Lung (tissue), 12 donors: ENCODE results near the gene IFIT1. TPM values are rescaled to one million over a fixed set of nuclear protein-coding genes. Genes with fewer than 3 reads are reported as not detected.
A peak's percentile ranks its signal among the peaks of the same experiment; 100 is the strongest.

Experiments used
- ATAC-seq: fragments of 200-7000 bp; cut with Tn5 transposase; one replicate; pipeline ENCODE4 v1.9.1; 2020; ENCODE audit warnings: moderate number of reproducible peaks; ENCODE audit not compliant: insufficient read depth, low FRiP score
- DNase-seq, 3 donors: peaks; one replicate each; pipeline ENCODE4 v3.0.0-alpha.2; 2013 to 2017
- H3K27ac ChIP-seq, 2 donors: one replicate each; pipeline ENCODE4 v1.5.1; 2013; ENCODE audit warnings: mild to moderate bottlenecking in 2 of 2, moderate library complexity in 2 of 2, control low read depth in 1 of 2, inconsistent platforms in 1 of 2, low read depth in 1 of 2, low read length in 1 of 2
- H3K27me3 ChIP-seq, 3 donors: one replicate each; pipeline ENCODE4 v1.5.1; 2013; ENCODE audit warnings: low read length in 2 of 3; ENCODE audit not compliant: control insufficient read depth in 3 of 3, insufficient read depth in 3 of 3
- H3K36me3 ChIP-seq, 4 donors: one replicate each; pipeline ENCODE4 v1.5.1; 2013; ENCODE audit warnings: low read length in 4 of 4, mild to moderate bottlenecking in 1 of 4, moderate library complexity in 1 of 4; ENCODE audit not compliant: control insufficient read depth in 4 of 4, insufficient read depth in 4 of 4
- H3K4me1 ChIP-seq, 5 donors: one replicate each; pipeline ENCODE4 v1.5.1; 2013; ENCODE audit warnings: low read length in 5 of 5, mild to moderate bottlenecking in 2 of 5, moderate library complexity in 1 of 5; ENCODE audit not compliant: control insufficient read depth in 5 of 5, insufficient read depth in 5 of 5
- H3K4me3 ChIP-seq: one replicate; pipeline ENCODE4 v1.5.1; 2013; ENCODE audit warnings: mild to moderate bottlenecking, control low read depth, moderate library complexity
- H3K9ac ChIP-seq, 2 donors: one replicate each; pipeline ENCODE4 v1.5.1; 2013; ENCODE audit warnings: low read length in 2 of 2, control low read depth in 1 of 2; ENCODE audit not compliant: insufficient read depth in 1 of 2
- H3K9me3 ChIP-seq, 4 donors: one replicate each; pipeline ENCODE4 v1.5.1; 2013; ENCODE audit warnings: low read length in 3 of 4, mild to moderate bottlenecking in 1 of 4, moderate library complexity in 1 of 4; ENCODE audit not compliant: control insufficient read depth in 4 of 4, insufficient read depth in 3 of 4
- CTCF ChIP-seq: IDR thresholded peaks from 2 replicates; pipeline ENCODE4 v1.5.1; 2012; ENCODE audit warnings: mild to moderate bottlenecking; ENCODE audit errors: control extremely low read depth, extremely low read depth
- whole genome bisulfite sequencing, 2 donors: extraction: QIAGEN DNeasy Blood & Tissue Kit; methylation state at CpG; one replicate each; pipeline ENCODE4 v1.1.7; 2013; 5-methylcytosine and 5-hydroxymethylcytosine counted together
- polyA plus RNA-seq, 2 donors: library from polyadenylated mRNA; stranded (reverse); fragments of 200-250 nt; gene quantifications; one replicate each; pipeline ENCODE4 v1.2.1, GENCODE V29; 2013
- total RNA-seq, 2 donors: library from RNA; depleted of rRNA in 1 of 2; stranded (reverse); fragments of >200 nt in 1 of 2; gene quantifications; one replicate each; pipeline ENCODE4 v1.2.1, GENCODE V29; 2014 to 2021
- donor health status: control.
- donor health status: control.
- donor health status: Bipolar disorder and iron deficiency.
- donor health status: healthy.
- donor health status: DM: yes; HTN: yes; CAD: no.

The IFIT1 gene
- total and polyA plus RNA-seq, 4 donors = 11.1 to 17.7 (median 15.0) TPM

GRCh38 chr10:89427629-89428028, 35.2 kb downstream of the IFIT1 start:
- Histone ChIP-seq H3K9me3 (no peaks in the 10 kb centered on the region), H3K27ac (peak overlapping the region in 1 of 2 donors; percentile 28), H3K4me3 (no peak overlapping the region), H3K27me3 (no peaks in the 10 kb centered on the region), H3K4me1 (peaks cover 0 to 12% (median 0%) of the 10 kb centered on the region in 5 donors), H3K36me3 (no peaks in the 10 kb centered on the region), H3K9ac (no peak overlapping the region)
- 86 to 91% methylated on average over 4 of the region's 4 CpGs for WGBS, 2 donors
- TF ChIP-seq CTCF = no peak
- no peak for ATAC-seq
- no peak for DNase-seq

- Histone ChIP-seq H3K4me3 (no peak overlapping the region), H3K27me3 (no peaks in the 10 kb centered on the region), H3K36me3 (no peaks in the 10 kb centered on the region), H3K9ac (no peak overlapping the region), H3K9me3 (no peaks in the 10 kb centered on the region), H3K27ac (peak overlapping the region in 1 of 2 donors; percentile 21), H3K4me1 (peaks cover 0 to 12% (median 0%) of the 10 kb centered on the region in 5 donors)
- ATAC-seq (no peak), DNase-seq (no peak)
- TF ChIP-seq CTCF = no peak
- 64 to 71% methylated on average over 1 of the region's 1 CpG for WGBS, 2 donors
These were observed 36.5 kb downstream of the IFIT1 start for GRCh38 chr10:89428877-89429276.

DNA sequence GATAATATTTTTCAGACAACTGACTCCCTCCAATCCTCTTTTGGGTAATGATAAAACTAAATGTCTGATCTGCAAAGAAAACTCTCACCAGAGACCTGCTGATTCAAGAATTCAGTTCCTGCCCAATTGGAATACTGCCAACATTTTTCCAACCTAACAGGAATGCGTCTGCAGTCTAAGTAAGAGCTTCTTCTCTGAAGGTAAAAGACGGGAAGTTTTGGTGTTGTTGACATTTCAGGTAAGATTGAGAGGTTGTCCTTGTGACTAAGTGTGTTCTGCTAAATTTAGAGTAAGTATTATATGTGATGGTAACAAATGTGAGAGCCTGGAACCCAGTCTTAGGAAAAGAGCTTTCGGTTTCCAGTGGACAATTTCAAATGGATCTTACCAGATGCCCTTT, 39.6 kb downstream of the IFIT1 start:
- H3K27ac ChIP-seq = peak overlapping the region in 1 of 2 donors; percentile 57
- peaks cover 0 to 12% (median 0%) of the 10 kb centered on the region in 5 donors for H3K4me1 ChIP-seq
- WGBS, 2 donors = 47 to 77% methylated on average over 3 of the region's 3 CpGs
- no peaks in the 10 kb centered on the region for H3K27me3 ChIP-seq
- DNase-seq = peak in 2 of 3 donors; percentile 41 to 71
- no peak for TF ChIP-seq CTCF
- no peaks in the 10 kb centered on the region for H3K36me3 ChIP-seq
- H3K9ac ChIP-seq = no peak overlapping the region
- peak; percentile 82 for ATAC-seq
- H3K4me3 ChIP-seq = no peak overlapping the region
- no peaks in the 10 kb centered on the region for H3K9me3 ChIP-seq

DNA sequence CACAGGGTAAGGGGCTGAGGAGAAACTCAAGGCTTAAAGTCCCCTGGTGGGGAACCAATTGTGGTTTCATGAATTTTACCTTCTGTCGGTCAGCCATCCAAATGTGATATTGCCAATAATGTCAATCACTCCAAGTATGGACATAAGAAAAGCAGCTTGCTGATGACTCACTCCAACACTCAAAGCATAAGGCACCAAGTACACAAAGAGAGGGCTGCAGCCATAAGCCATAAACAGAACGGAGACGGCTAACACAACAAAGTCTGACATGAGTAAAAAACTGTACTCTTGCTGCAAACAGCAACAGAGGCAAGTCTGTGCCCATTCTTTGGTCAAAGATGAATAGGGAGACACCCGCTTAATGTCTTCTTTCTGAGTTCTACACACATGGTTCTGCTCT, 46.1 kb downstream of the IFIT1 start:
- ATAC-seq (no peak), DNase-seq (no peak)
- no peak overlapping the region for H3K9ac ChIP-seq
- no peaks in the 10 kb centered on the region for H3K9me3 ChIP-seq
- H3K27ac ChIP-seq = no peak overlapping the region
- 89 to 96% methylated on average over 4 of the region's 4 CpGs for WGBS, 2 donors
- no peak for TF ChIP-seq CTCF
- no peak overlapping the region for H3K4me3 ChIP-seq
- H3K4me1 ChIP-seq = peaks cover 0 to 4% (median 3%) of the 10 kb centered on the region in 5 donors
- H3K27me3 ChIP-seq = no peaks in the 10 kb centered on the region
- no peaks in the 10 kb centered on the region for H3K36me3 ChIP-seq
